HG03354 (cell line): Measurements from ENCODE around the gene ZNF260.

Source experiments
- ATAC-seq: cut with Tn5 transposase; IDR thresholded peaks from one replicate; pipeline ENCODE4 v1.9.1; 2021; ENCODE audit warnings: mild to moderate bottlenecking; ENCODE audit not compliant: unreplicated experiment, poor library complexity, severe bottlenecking

Gene ZNF260

GRCh38 chr19:36528194-36528920 lies at the start of gene ZNF260:
Gene ZNF260, minus strand, starts transcription at chr19:36528271. Its CDS starts 13,033 bp downstream, at chr19:36515238.
- peak; percentile 86 for ATAC-seq

- ATAC-seq = no peak
Measured at GRCh38 chr19:36577271-36577996, 49.4 kb upstream of the ZNF260 start.

GRCh38 chr19:36574741-36575140 lies 46.7 kb upstream of the ZNF260 start:
- ATAC-seq = no peak

- no peak for ATAC-seq
Measured at GRCh38 chr19:36573895-36574720, 46.0 kb upstream of the ZNF260 start.

GRCh38 chr19:36573020-36573894 lies 45.2 kb upstream of the ZNF260 start, which contains the start of gene ZNF529:
Gene ZNF529, minus strand, starts transcription at chr19:36573292. Its CDS starts 946 bp downstream, at chr19:36572346.
- ATAC-seq = peak; percentile 94

- ATAC-seq = no peak
Measured at GRCh38 chr19:36572593-36573019, 44.5 kb upstream of the ZNF260 start.

- no peak for ATAC-seq
Measured at GRCh38 chr19:36564391-36564790, 36.3 kb upstream of the ZNF260 start.

GRCh38 chr19:36547001-36547732 lies 19.1 kb upstream of the ZNF260 start:
- ATAC-seq = no peak

- peak; percentile 18 for ATAC-seq
Measured at GRCh38 chr19:36528921-36529518, 949 bp upstream of the ZNF260 start.

- no peak for ATAC-seq
Measured at GRCh38 chr19:36527873-36528193, 238 bp downstream of the ZNF260 start.

GRCh38 chr19:36527341-36527740 lies 730 bp downstream of the ZNF260 start:
- no peak for ATAC-seq

GRCh38 chr19:36526581-36526980 lies 1.5 kb downstream of the ZNF260 start:
- ATAC-seq = no peak

- ATAC-seq = no peak
Measured at GRCh38 chr19:36524617-36525016, 3.5 kb downstream of the ZNF260 start.

GRCh38 chr19:36514012-36514612 lies 14.0 kb downstream of the ZNF260 start:
- no peak for ATAC-seq

- no peak for ATAC-seq
Measured at GRCh38 chr19:36508325-36508724, 19.7 kb downstream of the ZNF260 start.

- ATAC-seq = no peak
Measured at GRCh38 chr19:36501973-36502372, 26.1 kb downstream of the ZNF260 start.

GRCh38 chr19:36497001-36497400 lies 31.1 kb downstream of the ZNF260 start:
- no peak for ATAC-seq
